ENCODE results near the gene PRRT3. TPM values are rescaled to one million over a fixed set of nuclear protein-coding genes. Genes with fewer than 3 reads are reported as not detected.

Gene PRRT3
- total and polyA plus RNA-seq, 2 of the 13 experiments (the other 11 are each of a cell fraction or from before 2014, with no cell fraction given), result 0.22 to 0.44 TPM

GRCh38 chr3:9902372-9903237, 49.6 kb downstream of the PRRT3 start, which contains the start of gene IL17RE (continued):
- no peak for TF ChIP-seq PCBP2 (optimal IDR thresholded peaks at IDR 0.05; ENCODE audit: low read depth, low read length, poor library complexity, severe bottlenecking)
- no peak for TF ChIP-seq ZNF841 (CRISPR knock-in tag; IDR thresholded peaks at IDR 0.05; ENCODE audit: borderline replicate concordance)
- TF ChIP-seq ZNF138 (CRISPR knock-in tag; IDR thresholded peaks at IDR 0.05; ENCODE audit: low read depth), result 0 out of 2 replicates have a peak, but pooled peaks have one; percentile 12
- no peak for TF ChIP-seq IRF9 (CRISPR knock-in tag; IDR thresholded peaks at IDR 0.05; ENCODE audit: borderline replicate concordance)
- no peak for TF ChIP-seq KLF11 (CRISPR knock-in tag; IDR thresholded peaks at IDR 0.05)
- peak; percentile 72; the same call in 1 of the 2 replicates for TF ChIP-seq SMAD1 (CRISPR knock-in tag; IDR thresholded peaks at IDR 0.05; ENCODE audit: borderline replicate concordance, low read depth)
- no peak; the same call in 1 of the 2 replicates for TF ChIP-seq ATF5 (CRISPR knock-in tag; IDR thresholded peaks at IDR 0.05; ENCODE audit: low read depth)
- TF ChIP-seq ZXDC (CRISPR knock-in tag; IDR thresholded peaks at IDR 0.05), result no peak
- TF ChIP-seq ZNF770 (CRISPR knock-in tag; IDR thresholded peaks at IDR 0.05), result no peak; the same call in 1 of the 2 replicates
- no peak for TF ChIP-seq SATB2 (CRISPR knock-in tag; IDR thresholded peaks at IDR 0.05)
- no peak for TF ChIP-seq HOXD1 (CRISPR knock-in tag; IDR thresholded peaks at IDR 0.05)
- TF ChIP-seq GRHL1 (CRISPR knock-in tag; conservative IDR thresholded peaks at IDR 0.05), result no peak
- TF ChIP-seq SKIL (CRISPR knock-in tag; IDR thresholded peaks at IDR 0.05; ENCODE audit: borderline replicate concordance), result no peak

Measured in HepG2 (cell line).